Glutamatergic neuron (in vitro differentiated cells): ENCODE results near the gene GLMN. TPM values are rescaled to one million over a fixed set of nuclear protein-coding genes. Genes with fewer than 3 reads are reported as not detected.

ENCODE experiments used
- DNase-seq: peaks from one replicate; pipeline ENCODE4 v3.0.0; 2022
- H3K27ac Mint-ChIP-seq: one replicate; pipeline ENCODE4 v1.8.0; 2020; ENCODE audit warnings: mild to moderate bottlenecking, mixed read lengths, inconsistent platforms; ENCODE audit not compliant: unreplicated experiment
- H3K27me3 Mint-ChIP-seq: one replicate; pipeline ENCODE4 v1.8.0; 2020; ENCODE audit warnings: mild to moderate bottlenecking, moderate library complexity, mixed read lengths, inconsistent platforms; ENCODE audit not compliant: unreplicated experiment
- H3K36me3 Mint-ChIP-seq: one replicate; pipeline ENCODE4 v1.8.0; 2020; ENCODE audit warnings: mild to moderate bottlenecking, mixed read lengths, inconsistent platforms; ENCODE audit not compliant: unreplicated experiment
- H3K4me1 Mint-ChIP-seq: one replicate; pipeline ENCODE4 v1.8.0; 2020; ENCODE audit warnings: mild to moderate bottlenecking, low read depth, mixed read lengths, inconsistent platforms; ENCODE audit not compliant: unreplicated experiment
- H3K4me3 Mint-ChIP-seq: one replicate; pipeline ENCODE4 v1.8.0; 2020; ENCODE audit warnings: mild to moderate bottlenecking, mixed read lengths, inconsistent platforms; ENCODE audit not compliant: unreplicated experiment
- H3K9me3 Mint-ChIP-seq: one replicate; pipeline ENCODE4 v1.8.0; 2020; ENCODE audit warnings: mild to moderate bottlenecking, moderate library complexity, mixed read lengths, inconsistent platforms; ENCODE audit not compliant: unreplicated experiment
- total RNA-seq: library from RNA; stranded (reverse); fragmentation: NEBNext Ultra II Directional; extraction: Animal tissue kit (Norgen Biotek cat#: 25700); gene quantifications from one replicate; pipeline ENCODE4 v1.2.1, GENCODE V29; 2021; ENCODE audit not compliant: unreplicated experiment
- TF ChIP-seq, protein P1 (sequence below): fragments of 200-600 bp; sonication (generic); IDR thresholded peaks from one replicate; pipeline ENCODE4 v1.5.0; 2021; ENCODE audit not compliant: partially characterized antibody, unreplicated experiment

The GLMN gene
- total RNA-seq, 1 donor from 2014 or later: 9.6 TPM

DNA sequence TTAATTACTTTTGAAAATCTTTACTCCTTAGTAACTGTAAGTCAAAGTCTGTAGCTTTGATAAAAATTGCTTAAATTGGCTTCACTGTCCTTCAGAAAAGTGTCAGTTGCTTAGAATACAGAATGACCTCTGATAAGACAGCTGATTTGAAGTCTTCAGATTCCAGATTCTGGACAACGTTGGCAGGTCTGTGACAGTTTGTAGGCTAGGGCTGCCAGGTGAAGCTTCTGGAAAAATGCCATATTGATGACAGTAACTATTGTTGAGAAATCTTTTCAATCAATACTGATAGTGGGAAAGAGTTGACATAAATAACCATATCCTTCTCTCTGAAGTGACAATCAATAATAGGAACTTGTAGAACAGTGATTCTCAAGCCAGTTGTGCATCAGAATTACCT lies 41.4 kb upstream of the GLMN start:
- Mint-ChIP-seq H3K36me3 (no peaks in the 10 kb centered on the region), H3K27ac (no peak overlapping the region), H3K4me1 (peaks cover 4% of the 10 kb centered on the region), H3K9me3 (no peaks in the 10 kb centered on the region), H3K4me3 (no peak overlapping the region), H3K27me3 (no peaks in the 10 kb centered on the region)
- TF ChIP-seq, protein P1, sequence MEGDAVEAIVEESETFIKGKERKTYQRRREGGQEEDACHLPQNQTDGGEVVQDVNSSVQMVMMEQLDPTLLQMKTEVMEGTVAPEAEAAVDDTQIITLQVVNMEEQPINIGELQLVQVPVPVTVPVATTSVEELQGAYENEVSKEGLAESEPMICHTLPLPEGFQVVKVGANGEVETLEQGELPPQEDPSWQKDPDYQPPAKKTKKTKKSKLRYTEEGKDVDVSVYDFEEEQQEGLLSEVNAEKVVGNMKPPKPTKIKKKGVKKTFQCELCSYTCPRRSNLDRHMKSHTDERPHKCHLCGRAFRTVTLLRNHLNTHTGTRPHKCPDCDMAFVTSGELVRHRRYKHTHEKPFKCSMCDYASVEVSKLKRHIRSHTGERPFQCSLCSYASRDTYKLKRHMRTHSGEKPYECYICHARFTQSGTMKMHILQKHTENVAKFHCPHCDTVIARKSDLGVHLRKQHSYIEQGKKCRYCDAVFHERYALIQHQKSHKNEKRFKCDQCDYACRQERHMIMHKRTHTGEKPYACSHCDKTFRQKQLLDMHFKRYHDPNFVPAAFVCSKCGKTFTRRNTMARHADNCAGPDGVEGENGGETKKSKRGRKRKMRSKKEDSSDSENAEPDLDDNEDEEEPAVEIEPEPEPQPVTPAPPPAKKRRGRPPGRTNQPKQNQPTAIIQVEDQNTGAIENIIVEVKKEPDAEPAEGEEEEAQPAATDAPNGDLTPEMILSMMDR: no peak
- DNase-seq: no peak

- DNase-seq: no peak
- H3K4me3 Mint-ChIP-seq: no peak overlapping the region
- peaks cover 9% of the 10 kb centered on the region for H3K36me3 Mint-ChIP-seq
- TF ChIP-seq, protein P1: no peak
- no peaks in the 10 kb centered on the region for H3K27me3 Mint-ChIP-seq
- no peaks in the 10 kb centered on the region for H3K9me3 Mint-ChIP-seq
- no peaks in the 10 kb centered on the region for H3K4me1 Mint-ChIP-seq
- no peak overlapping the region for H3K27ac Mint-ChIP-seq
Observed at GRCh38 chr1:92333668-92334067, 34.9 kb upstream of the GLMN start.

GRCh38 chr1:92329347-92330129 lies 30.8 kb upstream of the GLMN start:
- TF ChIP-seq, protein P1: no peak
- H3K4me1 Mint-ChIP-seq: no peaks in the 10 kb centered on the region
- H3K27ac Mint-ChIP-seq: no peak overlapping the region
- no peaks in the 10 kb centered on the region for H3K27me3 Mint-ChIP-seq
- no peak overlapping the region for H3K4me3 Mint-ChIP-seq
- no peak for DNase-seq
- H3K36me3 Mint-ChIP-seq: peaks cover 17% of the 10 kb centered on the region
- peaks cover 6% of the 10 kb centered on the region for H3K9me3 Mint-ChIP-seq

DNA sequence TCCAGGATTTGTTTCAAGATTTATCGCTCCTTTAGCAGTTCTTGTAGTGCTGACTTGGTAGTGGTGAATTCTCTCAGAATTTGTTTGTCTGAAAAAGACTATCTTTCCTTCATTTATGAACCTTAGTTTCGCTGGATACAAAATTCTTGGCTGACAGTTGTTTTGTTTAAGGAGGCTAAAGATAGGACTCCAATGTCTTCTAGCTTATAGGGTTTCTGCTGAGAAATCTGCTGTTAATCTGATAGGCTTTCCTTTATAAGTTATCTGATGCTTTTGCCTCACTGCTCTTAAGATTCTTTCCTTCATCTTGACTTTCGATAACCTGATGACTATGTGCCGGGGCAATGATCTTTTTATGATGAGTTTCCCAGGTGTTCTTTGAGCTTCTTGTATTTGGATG lies 29.0 kb upstream of the GLMN start:
- Mint-ChIP-seq H3K36me3 (peaks cover 17% of the 10 kb centered on the region), H3K9me3 (peaks cover 6% of the 10 kb centered on the region), H3K4me3 (no peak overlapping the region), H3K27ac (no peak overlapping the region), H3K27me3 (no peaks in the 10 kb centered on the region), H3K4me1 (no peaks in the 10 kb centered on the region)
- DNase-seq: no peak
- TF ChIP-seq, protein P1: no peak

GRCh38 chr1:92326681-92327080 lies 27.9 kb upstream of the GLMN start:
- TF ChIP-seq, protein P1: no peak
- no peaks in the 10 kb centered on the region for H3K4me1 Mint-ChIP-seq
- peaks cover 6% of the 10 kb centered on the region for H3K9me3 Mint-ChIP-seq
- H3K27ac Mint-ChIP-seq: no peak overlapping the region
- H3K4me3 Mint-ChIP-seq: no peak overlapping the region
- H3K36me3 Mint-ChIP-seq: peaks cover 17% of the 10 kb centered on the region
- DNase-seq: no peak
- H3K27me3 Mint-ChIP-seq: no peaks in the 10 kb centered on the region
